ENCODE measurements around the gene DIAPH2. TPM values are rescaled to one million over a fixed set of nuclear protein-coding genes. Genes with fewer than 3 reads are reported as not detected.

DIAPH2 gene
- polyA plus RNA-seq, 1 experiment, result 10.6 TPM

GRCh38 chrX:97123001-97123400 lies 438.4 kb downstream of the DIAPH2 start:
- TF ChIP-seq, protein P1, sequence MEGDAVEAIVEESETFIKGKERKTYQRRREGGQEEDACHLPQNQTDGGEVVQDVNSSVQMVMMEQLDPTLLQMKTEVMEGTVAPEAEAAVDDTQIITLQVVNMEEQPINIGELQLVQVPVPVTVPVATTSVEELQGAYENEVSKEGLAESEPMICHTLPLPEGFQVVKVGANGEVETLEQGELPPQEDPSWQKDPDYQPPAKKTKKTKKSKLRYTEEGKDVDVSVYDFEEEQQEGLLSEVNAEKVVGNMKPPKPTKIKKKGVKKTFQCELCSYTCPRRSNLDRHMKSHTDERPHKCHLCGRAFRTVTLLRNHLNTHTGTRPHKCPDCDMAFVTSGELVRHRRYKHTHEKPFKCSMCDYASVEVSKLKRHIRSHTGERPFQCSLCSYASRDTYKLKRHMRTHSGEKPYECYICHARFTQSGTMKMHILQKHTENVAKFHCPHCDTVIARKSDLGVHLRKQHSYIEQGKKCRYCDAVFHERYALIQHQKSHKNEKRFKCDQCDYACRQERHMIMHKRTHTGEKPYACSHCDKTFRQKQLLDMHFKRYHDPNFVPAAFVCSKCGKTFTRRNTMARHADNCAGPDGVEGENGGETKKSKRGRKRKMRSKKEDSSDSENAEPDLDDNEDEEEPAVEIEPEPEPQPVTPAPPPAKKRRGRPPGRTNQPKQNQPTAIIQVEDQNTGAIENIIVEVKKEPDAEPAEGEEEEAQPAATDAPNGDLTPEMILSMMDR (IDR thresholded peaks at IDR 0.05; ENCODE audit: low read depth, low read length), result no peak
- Histone ChIP-seq H3K4me3 (ENCODE audit: low read depth, low read length) (no peak overlapping the region), H3K27ac (ENCODE audit: low read depth, low read length) (no peak overlapping the region), H3K27me3 (ENCODE audit: control insufficient read depth, insufficient read depth, low read length) (no peaks in the 10 kb centered on the region), H3K9me3 (ENCODE audit: control insufficient read depth, insufficient read depth, low read length) (no peaks in the 10 kb centered on the region)
- CTCF ChIA-PET, result interaction anchor here (1.2 kb wide), 1 partner anchor 563 kb away, joined by 5 read pairs; no protein-coding TSS in a partner anchor
- POLR2A ChIA-PET, result no interaction called here
- DNase-seq (ENCODE audit: low read depth, low spot score), result no peak

GRCh38 chrX:97126020-97126419 lies 441.4 kb downstream of the DIAPH2 start:
- Histone ChIP-seq H3K27ac (ENCODE audit: low read depth, low read length) (no peak overlapping the region), H3K4me3 (ENCODE audit: low read depth, low read length) (no peak overlapping the region), H3K9me3 (ENCODE audit: control insufficient read depth, insufficient read depth, low read length) (no peaks in the 10 kb centered on the region), H3K27me3 (ENCODE audit: control insufficient read depth, insufficient read depth, low read length) (no peaks in the 10 kb centered on the region)
- ChIA-PET POLR2A (interaction anchor here (0.6 kb wide), 1 partner anchor 380 kb away, joined by 4 read pairs; no protein-coding TSS in a partner anchor), CTCF (no interaction called here)
- TF ChIP-seq, protein P1 (IDR thresholded peaks at IDR 0.05; ENCODE audit: low read depth, low read length), result no peak
- DNase-seq (ENCODE audit: low read depth, low spot score), result no peak

DNA sequence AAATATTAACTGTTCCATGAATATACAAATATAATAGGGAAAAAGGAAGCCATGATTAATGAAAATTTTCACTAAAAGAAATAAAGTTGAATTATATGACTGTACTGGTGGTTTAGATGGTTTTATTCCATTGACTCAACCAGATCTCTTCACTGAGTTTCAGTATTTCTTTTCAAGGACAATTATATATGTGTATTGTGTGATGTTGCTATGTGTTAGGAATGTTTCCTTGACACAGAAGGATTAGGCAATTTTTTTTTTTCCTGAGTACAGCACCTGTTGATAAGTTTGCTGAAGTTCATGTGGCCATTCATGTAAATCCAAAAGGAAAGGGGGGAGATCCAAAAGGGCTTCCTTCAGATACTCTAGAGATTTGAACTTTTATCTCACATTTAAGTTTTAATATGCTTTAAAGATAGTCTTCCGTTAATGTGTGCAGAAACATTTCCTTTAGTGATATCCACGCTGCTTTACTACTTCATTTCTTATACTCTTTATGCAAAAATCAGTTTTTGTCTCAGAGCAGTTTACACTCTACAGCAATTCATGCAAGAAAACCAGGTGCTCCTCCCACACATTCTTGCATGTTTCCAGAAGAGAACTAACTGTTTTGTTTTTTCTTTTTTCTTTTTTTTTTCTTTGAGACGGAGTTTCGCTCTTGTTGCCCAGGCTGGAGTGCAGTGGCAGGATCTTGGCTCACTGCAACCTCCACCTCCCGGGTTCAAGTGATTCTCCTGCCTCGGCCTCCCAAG lies 448.2 kb downstream of the DIAPH2 start:
- H3K4me3 ChIP-seq (ENCODE audit: low read depth, low read length), result no peak overlapping the region
- POLR2A ChIA-PET, result no interaction called here
- TF ChIP-seq, protein P1 (IDR thresholded peaks at IDR 0.05; ENCODE audit: low read depth, low read length), result no peak
- CTCF ChIA-PET, result no interaction called here
- H3K27ac ChIP-seq (ENCODE audit: low read depth, low read length), result no peak overlapping the region
- no peaks in the 10 kb centered on the region for H3K27me3 ChIP-seq (ENCODE audit: control insufficient read depth, insufficient read depth, low read length)
- no peak for DNase-seq (ENCODE audit: low read depth, low spot score)
- no peaks in the 10 kb centered on the region for H3K9me3 ChIP-seq (ENCODE audit: control insufficient read depth, insufficient read depth, low read length)

DNA sequence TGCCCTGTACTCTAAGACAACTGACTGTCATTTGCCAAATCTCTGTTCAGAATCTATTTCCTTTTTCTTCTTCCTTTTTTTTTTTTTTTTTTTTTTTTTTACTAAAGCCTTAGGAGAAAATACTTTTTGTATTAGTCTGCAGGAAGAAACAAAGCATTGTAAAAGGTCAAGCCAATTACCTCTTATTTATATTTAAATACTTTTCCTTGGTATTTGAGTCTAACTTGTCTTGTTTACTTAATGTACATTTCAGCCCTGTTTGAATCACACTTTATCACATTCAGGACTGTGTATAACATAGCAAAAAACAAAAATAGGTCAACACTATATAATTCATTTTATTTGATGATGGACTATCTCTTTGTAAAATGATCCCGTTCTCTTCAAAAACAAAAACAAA lies 461.3 kb downstream of the DIAPH2 start:
- H3K27me3 ChIP-seq (ENCODE audit: control insufficient read depth, insufficient read depth, low read length), result no peaks in the 10 kb centered on the region
- ChIA-PET POLR2A (no interaction called here), CTCF (no interaction called here)
- no peak overlapping the region for H3K27ac ChIP-seq (ENCODE audit: low read depth, low read length)
- TF ChIP-seq, protein P1 (IDR thresholded peaks at IDR 0.05; ENCODE audit: low read depth, low read length), result no peak
- no peak overlapping the region for H3K4me3 ChIP-seq (ENCODE audit: low read depth, low read length)
- no peaks in the 10 kb centered on the region for H3K9me3 ChIP-seq (ENCODE audit: control insufficient read depth, insufficient read depth, low read length)
- no peak for DNase-seq (ENCODE audit: low read depth, low spot score)

GRCh38 chrX:97155816-97156215 lies 471.2 kb downstream of the DIAPH2 start:
- no peak overlapping the region for H3K4me3 ChIP-seq (ENCODE audit: low read depth, low read length)
- DNase-seq (ENCODE audit: low read depth, low spot score), result no peak
- TF ChIP-seq, protein P1 (IDR thresholded peaks at IDR 0.05; ENCODE audit: low read depth, low read length), result no peak
- H3K9me3 ChIP-seq (ENCODE audit: control insufficient read depth, insufficient read depth, low read length), result no peaks in the 10 kb centered on the region
- ChIA-PET CTCF (no interaction called here), POLR2A (no interaction called here)
- no peak overlapping the region for H3K27ac ChIP-seq (ENCODE audit: low read depth, low read length)
- no peaks in the 10 kb centered on the region for H3K27me3 ChIP-seq (ENCODE audit: control insufficient read depth, insufficient read depth, low read length)
